Measurements from ENCODE around the gene GRIN2A.

GRIN2A gene

GRCh38 chr16:10145542-10146035 is 36.6 kb downstream of the GRIN2A start:
- Histone ChIP-seq H3K4me1 (ENCODE audit: control insufficient read depth, insufficient read depth, low read length, poor library complexity, severe bottlenecking) (no peaks in the 10 kb centered on the region), H3K36me3 (ENCODE audit: control insufficient read depth, insufficient read depth, low read length) (no peaks in the 10 kb centered on the region), H3K27me3 (replicated peaks; ENCODE audit: control insufficient read depth, insufficient read depth, low read length, poor library complexity, severe bottlenecking) (no peaks in the 10 kb centered on the region), H3K27ac (ENCODE audit: insufficient read depth, low read length, poor library complexity, severe bottlenecking) (no peak overlapping the region), H3K4me3 (ENCODE audit: insufficient read depth, low read depth, low read length, poor library complexity, severe bottlenecking) (no peak overlapping the region), H3K9me3 (ENCODE audit: control insufficient read depth, low read length) (no peaks in the 10 kb centered on the region)
- DNase-seq = no peak

- Histone ChIP-seq H3K27ac (ENCODE audit: insufficient read depth, low read length, poor library complexity, severe bottlenecking) (no peak overlapping the region), H3K9me3 (ENCODE audit: control insufficient read depth, low read length) (no peaks in the 10 kb centered on the region)
- no peak for DNase-seq
Measured at GRCh38 chr16:10141671-10142070, 40.6 kb downstream of the GRIN2A start.

GRCh38 chr16:10138881-10139280 is 43.3 kb downstream of the GRIN2A start:
- DNase-seq = no peak
- H3K9me3 ChIP-seq (ENCODE audit: control insufficient read depth, low read length) = no peaks in the 10 kb centered on the region
- H3K4me3 ChIP-seq (ENCODE audit: insufficient read depth, low read depth, low read length, poor library complexity, severe bottlenecking) = no peak overlapping the region
- no peaks in the 10 kb centered on the region for H3K27me3 ChIP-seq (replicated peaks; ENCODE audit: control insufficient read depth, insufficient read depth, low read length, poor library complexity, severe bottlenecking)
- H3K36me3 ChIP-seq (ENCODE audit: control insufficient read depth, insufficient read depth, low read length) = no peaks in the 10 kb centered on the region
- no peak overlapping the region for H3K27ac ChIP-seq (ENCODE audit: insufficient read depth, low read length, poor library complexity, severe bottlenecking)
- no peaks in the 10 kb centered on the region for H3K4me1 ChIP-seq (ENCODE audit: control insufficient read depth, insufficient read depth, low read length, poor library complexity, severe bottlenecking)

More at GRCh38 chr16:10141671-10142070, 40.6 kb downstream of the GRIN2A start:
- Histone ChIP-seq H3K4me1 (ENCODE audit: control insufficient read depth, insufficient read depth, low read length, poor library complexity, severe bottlenecking) (no peaks in the 10 kb centered on the region), H3K4me3 (ENCODE audit: insufficient read depth, low read depth, low read length, poor library complexity, severe bottlenecking) (no peak overlapping the region), H3K36me3 (ENCODE audit: control insufficient read depth, insufficient read depth, low read length) (no peaks in the 10 kb centered on the region), H3K27me3 (replicated peaks; ENCODE audit: control insufficient read depth, insufficient read depth, low read length, poor library complexity, severe bottlenecking) (no peaks in the 10 kb centered on the region)

GRCh38 chr16:10137341-10137740 is 44.9 kb downstream of the GRIN2A start:
- H3K36me3 ChIP-seq (ENCODE audit: control insufficient read depth, insufficient read depth, low read length) = no peaks in the 10 kb centered on the region
- no peak overlapping the region for H3K27ac ChIP-seq (ENCODE audit: insufficient read depth, low read length, poor library complexity, severe bottlenecking)

GRCh38 chr16:10136916-10137315 is 45.3 kb downstream of the GRIN2A start:
- Histone ChIP-seq H3K27ac (ENCODE audit: insufficient read depth, low read length, poor library complexity, severe bottlenecking) (no peak overlapping the region), H3K9me3 (ENCODE audit: control insufficient read depth, low read length) (no peaks in the 10 kb centered on the region), H3K4me1 (ENCODE audit: control insufficient read depth, insufficient read depth, low read length, poor library complexity, severe bottlenecking) (no peaks in the 10 kb centered on the region), H3K36me3 (ENCODE audit: control insufficient read depth, insufficient read depth, low read length) (no peaks in the 10 kb centered on the region), H3K27me3 (replicated peaks; ENCODE audit: control insufficient read depth, insufficient read depth, low read length, poor library complexity, severe bottlenecking) (no peaks in the 10 kb centered on the region), H3K4me3 (ENCODE audit: insufficient read depth, low read depth, low read length, poor library complexity, severe bottlenecking) (no peak overlapping the region)
- DNase-seq = no peak

More at GRCh38 chr16:10137341-10137740, 44.9 kb downstream of the GRIN2A start:
- Histone ChIP-seq H3K9me3 (ENCODE audit: control insufficient read depth, low read length) (no peaks in the 10 kb centered on the region), H3K4me1 (ENCODE audit: control insufficient read depth, insufficient read depth, low read length, poor library complexity, severe bottlenecking) (no peaks in the 10 kb centered on the region), H3K27me3 (replicated peaks; ENCODE audit: control insufficient read depth, insufficient read depth, low read length, poor library complexity, severe bottlenecking) (no peaks in the 10 kb centered on the region), H3K4me3 (ENCODE audit: insufficient read depth, low read depth, low read length, poor library complexity, severe bottlenecking) (no peak overlapping the region)
- DNase-seq = no peak

GRCh38 chr16:10130538-10130937 is 51.7 kb downstream of the GRIN2A start:
- no peaks in the 10 kb centered on the region for H3K36me3 ChIP-seq (ENCODE audit: control insufficient read depth, insufficient read depth, low read length)
- H3K9me3 ChIP-seq (ENCODE audit: control insufficient read depth, low read length) = no peaks in the 10 kb centered on the region
- H3K27ac ChIP-seq (ENCODE audit: insufficient read depth, low read length, poor library complexity, severe bottlenecking) = no peak overlapping the region
- H3K4me3 ChIP-seq (ENCODE audit: insufficient read depth, low read depth, low read length, poor library complexity, severe bottlenecking) = no peak overlapping the region
- H3K27me3 ChIP-seq (replicated peaks; ENCODE audit: control insufficient read depth, insufficient read depth, low read length, poor library complexity, severe bottlenecking) = no peaks in the 10 kb centered on the region
- H3K4me1 ChIP-seq (ENCODE audit: control insufficient read depth, insufficient read depth, low read length, poor library complexity, severe bottlenecking) = no peaks in the 10 kb centered on the region
- no peak for DNase-seq

- Histone ChIP-seq H3K27ac (ENCODE audit: insufficient read depth, low read length, poor library complexity, severe bottlenecking) (no peak overlapping the region), H3K4me1 (ENCODE audit: control insufficient read depth, insufficient read depth, low read length, poor library complexity, severe bottlenecking) (no peaks in the 10 kb centered on the region), H3K27me3 (replicated peaks; ENCODE audit: control insufficient read depth, insufficient read depth, low read length, poor library complexity, severe bottlenecking) (no peaks in the 10 kb centered on the region), H3K4me3 (ENCODE audit: insufficient read depth, low read depth, low read length, poor library complexity, severe bottlenecking) (no peak overlapping the region), H3K36me3 (ENCODE audit: control insufficient read depth, insufficient read depth, low read length) (no peaks in the 10 kb centered on the region), H3K9me3 (ENCODE audit: control insufficient read depth, low read length) (no peaks in the 10 kb centered on the region)
- DNase-seq = no peak
Measured at GRCh38 chr16:10128397-10129258, 53.6 kb downstream of the GRIN2A start.

GRCh38 chr16:10126686-10127085 is 55.5 kb downstream of the GRIN2A start:
- no peaks in the 10 kb centered on the region for H3K27me3 ChIP-seq (replicated peaks; ENCODE audit: control insufficient read depth, insufficient read depth, low read length, poor library complexity, severe bottlenecking)
- H3K27ac ChIP-seq (ENCODE audit: insufficient read depth, low read length, poor library complexity, severe bottlenecking) = no peak overlapping the region
- no peak for DNase-seq
- no peak overlapping the region for H3K4me3 ChIP-seq (ENCODE audit: insufficient read depth, low read depth, low read length, poor library complexity, severe bottlenecking)
- H3K4me1 ChIP-seq (ENCODE audit: control insufficient read depth, insufficient read depth, low read length, poor library complexity, severe bottlenecking) = no peaks in the 10 kb centered on the region
- no peaks in the 10 kb centered on the region for H3K36me3 ChIP-seq (ENCODE audit: control insufficient read depth, insufficient read depth, low read length)
- H3K9me3 ChIP-seq (ENCODE audit: control insufficient read depth, low read length) = no peaks in the 10 kb centered on the region

- H3K4me1 ChIP-seq (ENCODE audit: control insufficient read depth, insufficient read depth, low read length, poor library complexity, severe bottlenecking) = no peaks in the 10 kb centered on the region
- no peak overlapping the region for H3K4me3 ChIP-seq (ENCODE audit: insufficient read depth, low read depth, low read length, poor library complexity, severe bottlenecking)
- no peak for DNase-seq
- no peak overlapping the region for H3K27ac ChIP-seq (ENCODE audit: insufficient read depth, low read length, poor library complexity, severe bottlenecking)
- no peaks in the 10 kb centered on the region for H3K27me3 ChIP-seq (replicated peaks; ENCODE audit: control insufficient read depth, insufficient read depth, low read length, poor library complexity, severe bottlenecking)
- H3K36me3 ChIP-seq (ENCODE audit: control insufficient read depth, insufficient read depth, low read length) = no peaks in the 10 kb centered on the region
- no peaks in the 10 kb centered on the region for H3K9me3 ChIP-seq (ENCODE audit: control insufficient read depth, low read length)
Measured at GRCh38 chr16:10123141-10123540, 59.1 kb downstream of the GRIN2A start.

- no peak for DNase-seq
- H3K4me1 ChIP-seq (ENCODE audit: control insufficient read depth, insufficient read depth, low read length, poor library complexity, severe bottlenecking) = no peaks in the 10 kb centered on the region
- no peak overlapping the region for H3K4me3 ChIP-seq (ENCODE audit: insufficient read depth, low read depth, low read length, poor library complexity, severe bottlenecking)
- H3K36me3 ChIP-seq (ENCODE audit: control insufficient read depth, insufficient read depth, low read length) = no peaks in the 10 kb centered on the region
- H3K27ac ChIP-seq (ENCODE audit: insufficient read depth, low read length, poor library complexity, severe bottlenecking) = no peak overlapping the region
- no peaks in the 10 kb centered on the region for H3K27me3 ChIP-seq (replicated peaks; ENCODE audit: control insufficient read depth, insufficient read depth, low read length, poor library complexity, severe bottlenecking)
- H3K9me3 ChIP-seq (ENCODE audit: control insufficient read depth, low read length) = no peaks in the 10 kb centered on the region
Measured at GRCh38 chr16:10122546-10122945, 59.7 kb downstream of the GRIN2A start.
